GM23338 (cell line): ENCODE data around the gene TMEM135. TPM values are rescaled to one million over a fixed set of nuclear protein-coding genes. Genes with fewer than 3 reads are reported as not detected.

Source experiments
- ATAC-seq: fragments of 200-7000 bp; cut with Tn5 transposase; 3 replicates; pipeline ENCODE4 v1.9.1; 2020
- DNase-seq: peaks from one replicate; pipeline ENCODE4 v3.0.0-alpha.2; 2015; ENCODE audit warnings: low spot score
- H2AFZ ChIP-seq: fragments of 200-600 bp; sonication (generic); 2 replicates; pipeline ENCODE4 v1.8.0; 2016; ENCODE audit warnings: antibody characterized with exemption, mild to moderate bottlenecking, moderate library complexity
- H3F3A ChIP-seq: fragments of 200-600 bp; sonication (generic); replicated peaks from 2 replicates; pipeline ENCODE4 v1.8.0; 2017; ENCODE audit warnings: antibody characterized with exemption, mixed run types, low read depth
- H3K27ac ChIP-seq: fragments of 200-600 bp; sonication (generic); 2 replicates; pipeline ENCODE4 v1.6.1; 2016; ENCODE audit warnings: low read depth
- H3K27me3 ChIP-seq: fragments of 200-600 bp; sonication (generic); 2 replicates; pipeline ENCODE4 v1.8.0; 2016; ENCODE audit warnings: mild to moderate bottlenecking, mixed run types, moderate library complexity; ENCODE audit not compliant: insufficient read depth
- H3K36me3 ChIP-seq: fragments of 200-600 bp; sonication (generic); 2 replicates; pipeline ENCODE4 v1.8.0; 2016; ENCODE audit warnings: mild to moderate bottlenecking; ENCODE audit not compliant: insufficient read depth
- H3K4me1 ChIP-seq: fragments of 200-600 bp; sonication (generic); 2 replicates; pipeline ENCODE4 v1.8.0; 2016; ENCODE audit warnings: mild to moderate bottlenecking, moderate library complexity; ENCODE audit not compliant: insufficient read depth
- H3K4me2 ChIP-seq: fragments of 200-600 bp; sonication (generic); 2 replicates; pipeline ENCODE4 v1.7.1; 2017; ENCODE audit warnings: mixed run types
- H3K4me3 ChIP-seq: fragments of 200-600 bp; sonication (generic); 2 replicates; pipeline ENCODE4 v1.6.1; 2016; ENCODE audit warnings: mixed run types
- H3K79me2 ChIP-seq: fragments of 200-600 bp; sonication (generic); replicated peaks from 2 replicates; pipeline ENCODE4 v1.8.0; 2017; ENCODE audit warnings: mild to moderate bottlenecking; ENCODE audit not compliant: insufficient read depth
- H3K9me2 ChIP-seq: fragments of 200-600 bp; sonication (generic); 2 replicates; pipeline ENCODE4 v1.8.0; 2017; ENCODE audit not compliant: insufficient read depth
- H4K20me1 ChIP-seq: fragments of 200-600 bp; sonication (generic); replicated peaks from 2 replicates; pipeline ENCODE4 v1.8.0; 2017; ENCODE audit warnings: mild to moderate bottlenecking; ENCODE audit not compliant: insufficient read depth
- H3K27ac Mint-ChIP-seq: 2 replicates; pipeline ENCODE4 v1.8.0; 2020; ENCODE audit warnings: inconsistent platforms, mild to moderate bottlenecking, moderate library complexity, mixed read lengths
- H3K27me3 Mint-ChIP-seq: 3 replicates; pipeline ENCODE4 v1.8.0; 2022; ENCODE audit warnings: low read depth, mild to moderate bottlenecking, moderate library complexity, mixed read lengths, inconsistent platforms; ENCODE audit not compliant: insufficient read depth, poor library complexity
- H3K36me3 Mint-ChIP-seq: 3 replicates; pipeline ENCODE4 v1.8.0; 2021; ENCODE audit warnings: low read depth, mild to moderate bottlenecking, inconsistent platforms, moderate library complexity, mixed read lengths
- H3K4me1 Mint-ChIP-seq: 3 replicates; pipeline ENCODE4 v1.8.0; 2020; ENCODE audit warnings: mild to moderate bottlenecking, inconsistent platforms, mixed read lengths
- H3K4me3 Mint-ChIP-seq: 3 replicates; pipeline ENCODE4 v1.8.0; 2021; ENCODE audit warnings: moderate library complexity, mild to moderate bottlenecking, inconsistent platforms, mixed read lengths
- H3K9me3 Mint-ChIP-seq: 3 replicates; pipeline ENCODE4 v1.8.0; 2020; ENCODE audit warnings: moderate library complexity, mild to moderate bottlenecking, inconsistent platforms, mixed read lengths
- EZH2phosphoT487 ChIP-seq: fragments of 200-600 bp; sonication (generic); IDR thresholded peaks from one replicate; pipeline ENCODE4 v1.8.1; 2018; ENCODE audit warnings: antibody characterized with exemption; ENCODE audit not compliant: unreplicated experiment
- NANOG ChIP-seq: IDR thresholded peaks from 2 replicates; pipeline ENCODE4 v1.6.1; 2016; ENCODE audit warnings: antibody characterized with exemption, borderline replicate concordance
- ZNF331 ChIP-seq: fragments of 250-450 bp; sonication (Bioruptor Pico); IDR thresholded peaks from 2 replicates; pipeline ENCODE4 v1.5.0; 2020; ENCODE audit warnings: low read depth, mild to moderate bottlenecking, moderate library complexity
- ZNF462 ChIP-seq: fragments of 250-450 bp; sonication (Bioruptor Pico); IDR thresholded peaks from 2 replicates; pipeline ENCODE4 v1.5.0; 2020; ENCODE audit warnings: mild to moderate bottlenecking, moderate library complexity
- polyA plus RNA-seq: library from polyadenylated mRNA; unstranded; fragments of >200 nt; fragmentation: Nextera tagmentation; extraction: Ambion mirVana; gene quantifications from 2 replicates; pipeline ENCODE4 v1.2.1, GENCODE V29; 2016
- total RNA-seq: library from RNA; depleted of rRNA; stranded (reverse); fragments of >200 nt; shearing (Covaris generic); gene quantifications from 2 replicates; pipeline ENCODE4 v1.2.3, GENCODE V29; 2014

Gene TMEM135
- total and polyA plus RNA-seq, 2 experiments from 2014 or later = 23.4 to 49.9 TPM

- Histone ChIP-seq H3K4me1 (peaks cover 7% of the 10 kb centered on the region), H3K79me2 (no peaks in the 10 kb centered on the region), H4K20me1 (no peaks in the 10 kb centered on the region), H3K36me3 (no peaks in the 10 kb centered on the region), H3K27ac (no peak overlapping the region), H3K4me2 (no peak overlapping the region), H2AFZ (no peak overlapping the region), H3K4me3 (no peak overlapping the region), H3K9me2 (no peaks in the 10 kb centered on the region), H3K27me3 (no peaks in the 10 kb centered on the region), H3F3A (no peaks in the 10 kb centered on the region)
- ATAC-seq = no peak
- H3K9me3 Mint-ChIP-seq = no peaks in the 10 kb centered on the region
- H3K4me3 Mint-ChIP-seq = no peak overlapping the region
- TF ChIP-seq ZNF462 (no peak), EZH2phosphoT487 (no peak), NANOG (no peak)
- H3K27ac Mint-ChIP-seq = no peak overlapping the region
- no peak for DNase-seq
- peaks cover 24% of the 10 kb centered on the region for H3K4me1 Mint-ChIP-seq
- no peaks in the 10 kb centered on the region for H3K36me3 Mint-ChIP-seq
- H3K27me3 Mint-ChIP-seq = peaks cover 2% of the 10 kb centered on the region
Observed at GRCh38 chr11:87307101-87307500, 269.4 kb downstream of the TMEM135 start.

GRCh38 chr11:87315229-87315628, 277.5 kb downstream of the TMEM135 start:
- no peaks in the 10 kb centered on the region for H4K20me1 ChIP-seq
- no peak for ATAC-seq
- no peak overlapping the region for H2AFZ ChIP-seq
- no peak overlapping the region for H3K27ac ChIP-seq
- no peaks in the 10 kb centered on the region; the same call in 1 of the 2 replicates for H3K4me1 ChIP-seq
- H3K27me3 ChIP-seq = no peaks in the 10 kb centered on the region
- H3K4me3 ChIP-seq = no peak overlapping the region
- H3K4me3 Mint-ChIP-seq = no peak overlapping the region
- peak overlapping the region; percentile 75 for H3K27ac Mint-ChIP-seq
- H3F3A ChIP-seq = no peaks in the 10 kb centered on the region
- H3K79me2 ChIP-seq = no peaks in the 10 kb centered on the region
- no peak for DNase-seq
- H3K27me3 Mint-ChIP-seq = no peaks in the 10 kb centered on the region
- peaks cover 8% of the 10 kb centered on the region; the same call in 2 of the 3 replicates for H3K4me1 Mint-ChIP-seq
- H3K4me2 ChIP-seq = no peak overlapping the region
- no peaks in the 10 kb centered on the region for H3K36me3 ChIP-seq
- no peaks in the 10 kb centered on the region for H3K36me3 Mint-ChIP-seq
- H3K9me3 Mint-ChIP-seq = no peaks in the 10 kb centered on the region
- no peaks in the 10 kb centered on the region for H3K9me2 ChIP-seq
- no peak for TF ChIP-seq ZNF462
- no peak for TF ChIP-seq ZNF331 (CRISPR knock-in tag)
